Psoas muscle (tissue), 8 donors: ENCODE results near the gene STK39. TPM values are rescaled to one million over a fixed set of nuclear protein-coding genes. Genes with fewer than 3 reads are reported as not detected.

Source experiments
- ATAC-seq, 4 donors: fragments of 200-7000 bp; cut with Tn5 transposase; one replicate each; pipeline ENCODE4 v1.9.1; 2020; ENCODE audit warnings: moderate library complexity in 3 of 4, mild to moderate bottlenecking in 2 of 4
- DNase-seq, 2 donors: peaks; one replicate each; pipeline ENCODE4 v3.0.0-alpha.2; 2020
- H3K27ac ChIP-seq: fragments of 200-600 bp; one replicate; pipeline ENCODE4 v1.8.0; 2022
- H3K27me3 ChIP-seq, 3 donors: fragments of 200-600 bp in 1 of 3; one replicate each; pipeline versions ENCODE4 v1.6.1 to v1.8.0; 2013 to 2022; ENCODE audit warnings: low read length in 2 of 3, mild to moderate bottlenecking in 2 of 3, moderate library complexity in 1 of 3; ENCODE audit not compliant: insufficient read depth in 3 of 3
- H3K36me3 ChIP-seq, 2 donors: fragments of 200-600 bp in 1 of 2; one replicate each; pipeline versions ENCODE4 v1.6.1 to v1.8.0; 2013 to 2022; ENCODE audit warnings: low read depth in 1 of 2, mild to moderate bottlenecking in 1 of 2, moderate library complexity in 1 of 2; ENCODE audit not compliant: insufficient read depth in 1 of 2
- H3K4me1 ChIP-seq: fragments of 200-600 bp; one replicate; pipeline ENCODE4 v1.8.0; 2022
- H3K4me3 ChIP-seq: fragments of 200-600 bp; one replicate; pipeline ENCODE4 v1.8.0; 2022; ENCODE audit warnings: mild to moderate bottlenecking
- H3K9me3 ChIP-seq: fragments of 200-600 bp; one replicate; pipeline ENCODE4 v1.8.0; 2022
- WGBS, 3 donors: extraction: QIAGEN DNeasy Blood & Tissue Kit; methylation state at CpG; one replicate each; pipeline versions ENCODE4 v1.1.6 to v1.1.7; 2013; 5-methylcytosine and 5-hydroxymethylcytosine counted together
- intact Hi-C, 2 donors: fragments of 100-400 bp; cut with DNase I; formaldehyde crosslinking; loops; one replicate each; pipeline versions ENCODE4 v1.11.0 to v1.14.2; 2022
- polyA plus RNA-seq, 3 donors: library from polyadenylated mRNA; stranded (reverse); fragments of 200-250 nt; gene quantifications; one replicate each; pipeline ENCODE4 v1.2.3, GENCODE V29; 2013
- total RNA-seq, 4 donors: library from RNA; stranded (reverse); fragmentation: NEBNext Ultra II Directional in 2 of 4; extraction: Animal tissue kit (Norgen Biotek cat#: 25700) in 2 of 4; gene quantifications; one replicate each; pipeline versions ENCODE4 v1.2.1 to v1.2.4, GENCODE V29; 2021 to 2023
- TF ChIP-seq, protein P1 (sequence below): fragments of 200-600 bp; IDR thresholded peaks from one replicate; pipeline ENCODE4 v1.8.0; 2022; ENCODE audit warnings: antibody characterized with exemption
- donor health status: healthy with polysubstance abuse.
- donor health status: DM: no; HTN: no; CAD: no; lungs with moderate emphysema.
- donor health status: Bipolar disorder and iron deficiency.
- donor health status: healthy.
- donor health status: DM: yes; HTN: yes; CAD: no.
- donor health status: DM: no; HTN: no; CAD: no.
- donor health status: DM: no; HTN: no; CAD: no.
- donor health status: DM: yes; HTN: yes; CAD: no.

The STK39 gene
- total and polyA plus RNA-seq, 7 donors: 2.3 to 10.0 (median 4.9) TPM

DNA sequence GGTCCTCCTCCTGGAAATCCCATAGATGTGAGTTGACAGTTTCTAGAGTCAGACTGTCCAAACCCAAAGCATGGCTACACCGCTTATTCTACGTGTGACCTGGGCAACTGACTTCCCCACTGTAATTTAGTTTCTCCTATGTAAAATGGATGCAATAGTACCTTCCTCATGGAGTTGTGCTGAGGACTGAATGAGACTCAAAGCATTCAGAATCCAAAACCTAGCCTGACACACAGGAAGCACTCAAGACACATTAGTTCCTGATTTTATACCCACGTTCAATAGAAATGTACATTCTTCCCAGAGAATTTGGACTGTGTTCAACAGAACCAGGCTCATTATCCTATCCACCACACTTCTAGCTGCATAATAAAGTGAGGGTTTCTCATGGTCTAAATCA, 88.8 kb downstream of the STK39 start:
- Histone ChIP-seq H3K4me3 (no peak overlapping the region), H3K9me3 (no peaks in the 10 kb centered on the region), H3K27me3 (no peaks in the 10 kb centered on the region), H3K4me1 (no peaks in the 10 kb centered on the region), H3K36me3 (no peaks in the 10 kb centered on the region), H3K27ac (no peak overlapping the region)
- intact Hi-C loops: no loop called here
- TF ChIP-seq, protein P1, sequence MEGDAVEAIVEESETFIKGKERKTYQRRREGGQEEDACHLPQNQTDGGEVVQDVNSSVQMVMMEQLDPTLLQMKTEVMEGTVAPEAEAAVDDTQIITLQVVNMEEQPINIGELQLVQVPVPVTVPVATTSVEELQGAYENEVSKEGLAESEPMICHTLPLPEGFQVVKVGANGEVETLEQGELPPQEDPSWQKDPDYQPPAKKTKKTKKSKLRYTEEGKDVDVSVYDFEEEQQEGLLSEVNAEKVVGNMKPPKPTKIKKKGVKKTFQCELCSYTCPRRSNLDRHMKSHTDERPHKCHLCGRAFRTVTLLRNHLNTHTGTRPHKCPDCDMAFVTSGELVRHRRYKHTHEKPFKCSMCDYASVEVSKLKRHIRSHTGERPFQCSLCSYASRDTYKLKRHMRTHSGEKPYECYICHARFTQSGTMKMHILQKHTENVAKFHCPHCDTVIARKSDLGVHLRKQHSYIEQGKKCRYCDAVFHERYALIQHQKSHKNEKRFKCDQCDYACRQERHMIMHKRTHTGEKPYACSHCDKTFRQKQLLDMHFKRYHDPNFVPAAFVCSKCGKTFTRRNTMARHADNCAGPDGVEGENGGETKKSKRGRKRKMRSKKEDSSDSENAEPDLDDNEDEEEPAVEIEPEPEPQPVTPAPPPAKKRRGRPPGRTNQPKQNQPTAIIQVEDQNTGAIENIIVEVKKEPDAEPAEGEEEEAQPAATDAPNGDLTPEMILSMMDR: no peak
- ATAC-seq (no peak), DNase-seq (no peak)
- WGBS, 3 donors: 84 to 87% (median 85%) methylated on average over 3 of the region's 3 CpGs

DNA sequence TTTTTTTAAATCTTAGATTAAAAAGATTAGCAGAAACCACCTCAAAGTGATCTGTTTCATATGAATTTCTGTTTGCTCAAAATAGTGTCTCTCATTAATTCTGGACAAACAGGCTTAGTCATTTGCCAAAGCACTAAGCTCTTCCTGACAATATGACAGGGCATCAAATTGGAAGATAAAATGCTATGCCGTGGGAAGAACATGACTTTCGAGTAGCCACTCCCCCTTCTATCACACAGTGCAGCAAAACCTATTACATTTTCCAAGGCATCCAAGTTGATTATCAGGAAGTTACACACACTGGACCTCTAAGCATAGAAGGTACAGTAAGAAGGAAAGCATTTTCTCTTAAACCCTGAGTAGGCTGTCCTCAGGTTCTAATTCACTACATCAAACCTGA, 89.5 kb downstream of the STK39 start:
- no peaks in the 10 kb centered on the region for H3K4me1 ChIP-seq
- 54 to 87% (median 59%) methylated on average over 2 of the region's 2 CpGs for WGBS, 3 donors

DNA sequence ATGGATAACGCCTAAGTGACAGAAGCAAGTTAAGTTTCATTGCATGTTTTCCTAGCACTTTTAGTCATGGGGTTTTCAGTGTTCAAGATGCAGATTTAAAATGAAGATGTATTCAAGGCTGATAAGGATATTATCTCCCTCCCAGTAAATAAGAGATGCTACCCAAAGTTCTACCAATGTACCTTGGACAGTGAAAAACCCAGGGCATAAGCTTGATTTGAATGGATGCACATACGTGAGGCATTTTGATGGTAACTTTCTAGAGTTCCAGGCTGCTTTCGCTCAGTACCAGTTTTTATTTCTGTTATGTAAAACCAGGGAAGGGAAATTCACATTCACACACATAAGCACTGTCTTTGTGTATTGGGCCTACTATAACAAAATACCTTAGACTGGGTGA, 90.3 kb downstream of the STK39 start:
- no peak overlapping the region for H3K27ac ChIP-seq

More for the DNA sequence above, 89.5 kb downstream of the STK39 start:
- H3K4me3 ChIP-seq: no peak overlapping the region
- no peaks in the 10 kb centered on the region for H3K27me3 ChIP-seq
- TF ChIP-seq, protein P1: no peak
- no peaks in the 10 kb centered on the region for H3K9me3 ChIP-seq
- H3K36me3 ChIP-seq: no peaks in the 10 kb centered on the region
- no peak overlapping the region for H3K27ac ChIP-seq
- DNase-seq: no peak
- intact Hi-C loops: no loop called here
- no peak for ATAC-seq

DNA sequence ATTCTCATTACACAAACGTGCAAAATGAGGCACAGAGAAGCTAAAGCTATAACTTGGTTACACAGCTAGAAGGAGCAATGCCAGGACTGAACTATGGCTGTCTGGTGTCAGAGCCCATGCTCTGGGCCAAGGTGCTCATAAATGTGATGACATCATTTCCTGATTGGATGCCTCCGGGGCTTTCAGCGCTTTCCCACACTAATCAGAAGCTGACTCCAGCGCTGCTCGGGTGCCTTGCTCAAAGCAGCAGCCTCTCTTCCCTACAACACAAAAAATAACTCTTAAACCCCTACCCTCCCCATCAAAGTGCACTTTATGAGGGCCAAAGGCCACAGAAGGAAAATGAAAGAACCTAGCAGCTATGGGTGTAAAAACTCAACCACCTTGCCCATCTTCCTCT, 90.7 kb downstream of the STK39 start:
- H3K4me3 ChIP-seq: no peak overlapping the region

More for the DNA sequence above, 90.3 kb downstream of the STK39 start:
- intact Hi-C loops: no loop called here
- Histone ChIP-seq H3K4me1 (no peaks in the 10 kb centered on the region), H3K27me3 (no peaks in the 10 kb centered on the region), H3K9me3 (no peaks in the 10 kb centered on the region), H3K4me3 (no peak overlapping the region), H3K36me3 (no peaks in the 10 kb centered on the region)
- ATAC-seq: no peak
- TF ChIP-seq, protein P1: no peak
- WGBS, 3 donors: 94 to 97% (median 97%) methylated on average over 3 of the region's 3 CpGs
- DNase-seq: no peak

DNA sequence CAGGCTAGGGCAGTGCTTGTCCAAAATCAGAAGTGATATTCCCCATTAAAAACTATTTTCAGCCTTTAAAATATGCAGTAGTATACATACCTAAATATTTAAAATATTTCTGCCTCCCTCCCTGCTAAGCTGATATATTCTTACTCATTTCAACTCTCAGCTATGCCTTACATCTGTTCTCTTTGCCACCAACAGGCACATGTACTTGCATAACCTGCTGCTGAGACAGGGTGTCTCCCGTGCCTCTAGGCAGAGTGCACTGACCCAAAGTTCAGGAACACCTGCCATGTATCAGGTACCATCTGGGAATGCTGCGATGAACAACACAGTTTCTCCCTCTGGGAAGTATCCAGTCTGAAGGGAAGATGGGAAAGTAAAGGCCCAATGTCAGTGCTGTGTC, 91.7 kb downstream of the STK39 start:
- intact Hi-C loops: no loop called here
- TF ChIP-seq, protein P1: no peak
- Histone ChIP-seq H3K4me3 (no peak overlapping the region), H3K9me3 (no peaks in the 10 kb centered on the region), H3K4me1 (no peaks in the 10 kb centered on the region), H3K27ac (no peak overlapping the region), H3K36me3 (no peaks in the 10 kb centered on the region), H3K27me3 (no peaks in the 10 kb centered on the region)
- ATAC-seq (no peak), DNase-seq (no peak)
- 55 to 62% (median 61%) methylated on average over 2 of the region's 2 CpGs for WGBS, 3 donors

More for the DNA sequence above, 90.7 kb downstream of the STK39 start:
- Histone ChIP-seq H3K9me3 (no peaks in the 10 kb centered on the region), H3K4me1 (no peaks in the 10 kb centered on the region), H3K27me3 (no peaks in the 10 kb centered on the region), H3K36me3 (no peaks in the 10 kb centered on the region), H3K27ac (no peak overlapping the region)
- WGBS, 3 donors: 59 to 60% (median 59%) methylated on average over 5 of the region's 5 CpGs
- no peak for ATAC-seq
- DNase-seq: peak in 1 of 2 donors; percentile 13
- intact Hi-C loops: no loop called here
- TF ChIP-seq, protein P1: no peak
